GM10847 (cell line): ENCODE data around the gene KRT83.

ENCODE experiments used
- POLR2A ChIP-seq: IDR thresholded peaks from 2 replicates; pipeline ENCODE4 v1.6.1; 2011; ENCODE audit not compliant: insufficient read length; ENCODE audit errors: extremely low read depth

The KRT83 gene

GRCh38 chr12:52266514-52266913 is 54.7 kb downstream of the KRT83 start:
- TF ChIP-seq POLR2A: no peak

GRCh38 chr12:52264435-52264825 is 56.8 kb downstream of the KRT83 start:
- TF ChIP-seq POLR2A: no peak
